Transverse colon (tissue), 4 donors: ENCODE data around the gene RNU1-4.
"Not testable (repeated sequence)": the region's sequence is repeated elsewhere in the genome, so short reads cannot be mapped to it uniquely, and the experiment has no call there.

Source experiments
- CTCF ChIP-seq, 5 experiments: fragments of 200-600 bp in 3 of 5; fragments of 450-650 bp in 2 of 5; sonication (generic) in 3 of 5; IDR thresholded peaks; 1 replicate in 2 of 5; 2 replicates in 3 of 5; pipeline ENCODE4 v1.5.1; 2016 to 2017; ENCODE audit warnings: antibody characterized with exemption in 5 of 5, inconsistent platforms in 3 of 5, mild to moderate bottlenecking in 2 of 5, moderate library complexity in 1 of 5
- EP300 ChIP-seq: sonication (generic); formaldehyde crosslinking; IDR thresholded peaks from one replicate; pipeline ENCODE4 v1.6.1; 2017; ENCODE audit warnings: antibody characterized with exemption, low read depth
- POLR2A ChIP-seq: fragments of 450-650 bp; IDR thresholded peaks from one replicate; pipeline ENCODE4 v1.6.1; 2016; ENCODE audit warnings: antibody characterized with exemption, mild to moderate bottlenecking, moderate library complexity
- POLR2AphosphoS5 ChIP-seq, 3 donors: sonication (generic); formaldehyde crosslinking; IDR thresholded peaks; one replicate each; pipeline ENCODE4 v1.6.1; 2016; ENCODE audit warnings: antibody characterized with exemption in 3 of 3

GRCh38 chr1:16709659-16710087, 30.6 kb upstream of the RNU1-4 start:
- peak in 3 of 5 experiments; percentile 15 to 81 (median 69) for TF ChIP-seq CTCF (IDR thresholded peaks at IDR 0.05)
- TF ChIP-seq POLR2AphosphoS5 (IDR thresholded peaks at IDR 0.05); POLR2A; EP300: not testable (repeated sequence)
